ENCODE data around the gene ORAI3. TPM values are rescaled to one million over a fixed set of nuclear protein-coding genes. Genes with fewer than 3 reads are reported as not detected.

ORAI3 gene
- polyA plus RNA-seq, 1 donor: 9.9 TPM

- no peak for DNase-seq (ENCODE audit: low read depth)
Observed at GRCh38 chr16:30969246-30969842, 20.5 kb downstream of the ORAI3 start.

DNA sequence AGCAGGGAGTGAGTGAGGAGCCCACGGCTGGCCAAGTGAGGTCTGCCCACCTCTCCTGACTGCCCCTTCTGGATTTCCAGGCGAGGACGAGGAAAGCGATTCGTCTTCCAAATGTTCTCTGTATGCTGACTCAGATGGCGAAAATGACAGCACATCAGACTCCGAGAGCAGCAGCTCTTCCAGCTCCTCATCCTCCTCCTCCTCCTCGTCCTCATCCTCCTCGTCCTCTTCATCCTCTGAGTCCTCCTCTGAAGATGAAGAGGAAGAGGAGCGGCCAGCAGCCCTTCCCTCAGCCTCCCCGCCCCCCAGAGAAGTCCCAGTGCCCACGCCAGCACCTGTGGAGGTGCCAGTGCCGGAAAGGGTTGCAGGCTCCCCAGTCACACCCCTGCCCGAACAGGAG is 22.4 kb downstream of the ORAI3 start:
- no peak for DNase-seq (ENCODE audit: low read depth)

GRCh38 chr16:30972872-30973271 is 24.0 kb downstream of the ORAI3 start:
- no peak for DNase-seq (ENCODE audit: low read depth)

GRCh38 chr16:30974348-30974747 is 25.5 kb downstream of the ORAI3 start:
- DNase-seq (ENCODE audit: low read depth): no peak

GRCh38 chr16:30976486-30976885 is 27.6 kb downstream of the ORAI3 start:
- no peak for DNase-seq (ENCODE audit: low read depth)

- DNase-seq (ENCODE audit: low read depth): no peak
Observed at GRCh38 chr16:30977502-30977901, 28.6 kb downstream of the ORAI3 start.

GRCh38 chr16:30979170-30980022 is 30.5 kb downstream of the ORAI3 start:
- DNase-seq (ENCODE audit: low read depth): no peak

DNA sequence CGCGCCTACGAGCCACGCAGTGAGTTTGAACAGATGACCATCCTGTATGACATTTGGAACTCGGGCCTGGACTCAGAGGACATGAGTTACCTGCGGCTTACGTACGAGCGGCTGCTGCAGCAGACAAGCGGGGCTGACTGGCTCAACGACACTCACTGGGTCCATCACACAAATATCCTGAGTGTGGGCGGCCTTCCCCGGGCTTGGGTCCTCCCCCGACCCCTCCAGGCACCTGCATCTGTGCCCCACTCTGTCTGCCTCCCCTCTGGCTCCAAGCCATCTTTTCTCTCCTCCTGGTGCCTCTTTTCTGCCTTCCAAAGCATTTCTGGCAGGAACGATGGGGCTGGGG is 31.1 kb downstream of the ORAI3 start:
- no peak for DNase-seq (ENCODE audit: low read depth)

GRCh38 chr16:30980434-30980833 is 31.6 kb downstream of the ORAI3 start:
- DNase-seq (ENCODE audit: low read depth): no peak

DNA sequence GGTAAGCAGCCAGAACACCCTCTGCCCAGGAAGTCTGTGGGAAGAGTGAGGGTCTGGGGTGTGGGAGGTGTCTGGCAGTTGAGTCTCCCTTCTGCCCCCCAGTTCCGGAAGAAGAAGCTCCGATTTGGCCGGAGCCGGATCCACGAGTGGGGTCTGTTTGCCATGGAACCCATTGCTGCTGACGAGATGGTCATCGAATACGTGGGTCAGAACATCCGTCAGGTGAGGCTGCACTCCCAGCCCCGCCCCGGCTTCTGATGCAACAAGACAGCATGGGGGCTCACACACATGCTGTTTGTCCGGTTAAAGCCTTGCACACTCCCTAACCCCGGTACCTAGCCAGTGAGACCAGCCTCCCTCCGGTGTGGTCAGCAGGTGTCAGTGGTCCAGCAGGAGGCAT is 32.1 kb downstream of the ORAI3 start:
- DNase-seq (ENCODE audit: low read depth): no peak

GRCh38 chr16:30982548-30983288 is 33.9 kb downstream of the ORAI3 start:
- no peak for DNase-seq (ENCODE audit: low read depth)

DNA sequence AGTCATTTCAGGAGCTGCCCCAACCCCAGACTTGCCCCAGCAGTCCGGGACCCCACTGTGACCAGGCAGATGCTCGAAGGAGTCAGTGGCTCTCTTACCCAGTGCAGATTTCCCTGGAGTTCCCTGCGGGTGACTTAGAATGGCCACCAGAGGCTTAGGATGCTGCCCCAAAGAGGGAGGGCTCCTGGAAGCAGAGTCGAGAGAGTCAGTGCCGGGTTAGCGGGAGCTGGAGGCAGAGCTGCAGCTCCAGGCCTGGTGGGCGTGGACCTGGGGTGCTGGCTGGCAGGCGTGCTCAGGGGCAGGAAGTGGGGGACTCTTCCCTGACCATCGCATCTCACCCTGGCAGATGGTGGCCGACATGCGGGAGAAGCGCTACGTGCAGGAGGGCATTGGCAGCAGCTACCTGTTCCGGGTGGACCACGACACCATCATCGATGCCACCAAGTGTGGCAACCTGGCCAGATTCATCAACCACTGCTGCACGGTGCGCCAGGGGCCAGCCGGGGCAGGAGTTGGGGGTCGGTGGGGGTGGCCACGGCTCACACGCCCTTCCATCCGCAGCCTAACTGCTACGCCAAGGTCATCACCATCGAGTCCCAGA is 34.5 kb downstream of the ORAI3 start:
- no peak for DNase-seq (ENCODE audit: low read depth)

- no peak for DNase-seq (ENCODE audit: low read depth)
Observed at GRCh38 chr16:30983898-30984610, 35.2 kb downstream of the ORAI3 start.

DNA sequence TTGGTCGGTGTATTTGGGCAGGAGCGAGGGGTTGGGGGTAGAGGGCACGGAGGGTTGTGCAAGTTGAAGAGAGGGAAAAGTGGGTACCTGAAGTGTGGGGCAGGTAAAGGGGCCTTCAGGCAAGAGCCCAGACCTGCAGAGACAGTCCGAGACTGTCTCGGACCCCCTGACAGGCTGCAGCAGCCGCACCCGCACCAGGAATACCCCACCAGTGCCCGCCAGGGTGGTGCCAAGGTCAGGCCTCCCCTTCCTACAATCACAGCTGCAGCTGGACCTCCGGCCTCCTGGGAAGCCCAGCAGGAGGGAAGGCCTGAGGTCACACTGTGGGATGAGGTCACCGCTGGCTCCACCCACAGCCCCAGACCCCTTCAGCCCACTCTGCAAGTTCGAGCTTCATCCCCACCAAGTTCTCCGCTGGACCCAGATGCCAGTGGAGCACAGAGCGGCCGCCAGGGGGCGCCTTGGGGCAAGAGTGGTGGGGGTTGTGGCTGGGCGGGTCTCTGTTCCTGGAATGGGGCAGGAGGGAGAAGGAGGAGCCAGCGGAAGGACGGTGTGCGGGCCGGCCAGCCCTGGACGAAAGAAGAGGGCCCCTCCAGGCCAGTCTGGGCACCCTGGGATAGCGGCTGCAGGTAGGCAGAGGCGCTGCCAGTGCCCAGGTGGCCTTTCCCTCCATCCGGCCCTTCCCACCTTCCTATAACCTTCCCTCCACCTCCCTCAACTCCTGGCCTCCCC is 36.0 kb downstream of the ORAI3 start, which contains the start of gene HSD3B7:
HSD3B7 (plus strand) TSS at position 539 of the 732 bp plus-strand sequence. CDS start 452 bp downstream, outside the sequence.
- no peak for DNase-seq (ENCODE audit: low read depth)

DNA sequence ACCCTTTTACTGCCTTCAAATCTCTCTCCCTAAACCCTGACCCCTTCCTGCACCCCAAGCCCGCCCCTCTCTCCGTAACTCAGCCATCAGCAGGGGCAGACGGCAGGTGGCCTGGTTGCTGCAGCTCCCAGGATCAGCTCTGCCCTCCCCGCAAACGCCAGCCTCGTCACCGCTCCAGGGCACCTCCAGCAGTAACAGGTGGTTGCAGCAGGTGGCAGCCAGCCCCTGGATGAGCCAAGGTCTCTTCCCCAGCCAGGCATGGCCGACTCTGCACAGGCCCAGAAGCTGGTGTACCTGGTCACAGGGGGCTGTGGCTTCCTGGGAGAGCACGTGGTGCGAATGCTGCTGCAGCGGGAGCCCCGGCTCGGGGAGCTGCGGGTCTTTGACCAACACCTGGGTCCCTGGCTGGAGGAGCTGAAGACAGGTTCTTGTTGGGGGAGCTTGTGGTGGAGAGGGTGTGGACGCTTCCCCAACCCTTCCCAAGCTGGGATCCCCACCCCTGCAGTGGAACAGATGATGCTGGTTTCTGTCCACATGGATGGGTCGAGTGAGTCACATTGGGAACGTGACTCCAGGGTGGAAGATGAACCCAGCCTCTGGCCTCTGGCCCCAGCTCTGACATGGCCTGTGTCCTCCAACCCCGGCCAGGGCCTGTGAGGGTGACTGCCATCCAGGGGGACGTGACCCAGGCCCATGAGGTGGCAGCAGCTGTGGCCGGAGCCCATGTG is 36.7 kb downstream of the ORAI3 start:
- no peak for DNase-seq (ENCODE audit: low read depth)

DNA sequence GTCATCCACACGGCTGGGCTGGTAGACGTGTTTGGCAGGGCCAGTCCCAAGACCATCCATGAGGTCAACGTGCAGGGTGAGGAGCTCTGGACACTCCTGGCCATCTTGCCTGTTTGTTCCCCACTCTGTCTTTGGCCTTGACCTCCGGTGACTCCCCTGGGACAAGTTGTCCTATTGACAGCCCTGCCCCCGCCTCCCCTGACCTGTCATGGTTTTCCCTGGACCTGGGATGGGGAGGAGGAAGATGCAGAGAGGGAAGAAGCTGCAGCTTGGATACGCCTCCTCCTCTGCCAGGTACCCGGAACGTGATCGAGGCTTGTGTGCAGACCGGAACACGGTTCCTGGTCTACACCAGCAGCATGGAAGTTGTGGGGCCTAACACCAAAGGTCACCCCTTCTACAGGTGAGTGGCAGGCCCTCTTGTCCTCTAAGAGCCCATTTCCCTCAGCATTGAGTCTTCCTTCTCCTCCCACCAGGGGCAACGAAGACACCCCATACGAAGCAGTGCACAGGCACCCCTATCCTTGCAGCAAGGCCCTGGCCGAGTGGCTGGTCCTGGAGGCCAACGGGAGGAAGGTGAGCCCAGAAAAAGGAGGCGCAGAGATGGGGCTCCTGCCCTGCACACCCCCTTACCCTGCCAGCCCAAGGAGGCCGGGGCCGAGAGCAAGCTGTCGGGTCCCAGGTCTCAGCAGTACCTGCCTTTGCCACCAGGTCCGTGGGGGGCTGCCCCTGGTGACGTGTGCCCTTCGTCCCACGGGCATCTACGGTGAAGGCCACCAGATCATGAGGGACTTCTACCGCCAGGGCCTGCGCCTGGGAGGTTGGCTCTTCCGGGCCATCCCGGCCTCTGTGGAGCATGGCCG is 37.5 kb downstream of the ORAI3 start:
- no peak for DNase-seq (ENCODE audit: low read depth)

GRCh38 chr16:30987581-30988190 is 38.8 kb downstream of the ORAI3 start:
- DNase-seq (ENCODE audit: low read depth): no peak

- DNase-seq (ENCODE audit: low read depth): no peak
Observed at GRCh38 chr16:30989469-30990047, 40.7 kb downstream of the ORAI3 start.

Measured in forelimb muscle (tissue), 1 donor.